Ovary (tissue), 9 donors: Measurements from ENCODE around the gene PADI2. TPM values are rescaled to one million over a fixed set of nuclear protein-coding genes. Genes with fewer than 3 reads are reported as not detected.

Experiments
- DNase-seq, 5 donors: peaks; one replicate each; pipeline ENCODE4 v3.0.0-alpha.2; 2019 to 2020
- H3K27ac ChIP-seq, 2 donors: fragments of 200-600 bp; one replicate each; pipeline versions ENCODE4 v1.5.1 to v1.8.0; 2019 to 2022
- H3K27me3 ChIP-seq: fragments of 200-600 bp; one replicate; pipeline ENCODE4 v1.8.0; 2022
- H3K36me3 ChIP-seq: fragments of 200-600 bp; sonication (generic); one replicate; pipeline ENCODE4 v1.5.1; 2019
- H3K4me1 ChIP-seq: one replicate; pipeline ENCODE4 v1.8.1; 2013; ENCODE audit warnings: mild to moderate bottlenecking, moderate library complexity; ENCODE audit not compliant: insufficient read depth
- H3K4me3 ChIP-seq: fragments of 200-600 bp; sonication (generic); one replicate; pipeline ENCODE4 v1.5.1; 2017
- H3K9me3 ChIP-seq, 2 donors: fragments of 200-600 bp in 1 of 2; sonication (generic) in 1 of 2; one replicate each; pipeline versions ENCODE4 v1.5.1 to v1.8.1; 2013 to 2019; ENCODE audit warnings: mild to moderate bottlenecking in 1 of 2, moderate library complexity in 1 of 2
- EP300 ChIP-seq: sonication (generic); formaldehyde crosslinking; IDR thresholded peaks from one replicate; pipeline ENCODE4 v1.6.1; 2017; ENCODE audit warnings: antibody characterized with exemption
- POLR2A ChIP-seq: fragments of 450-650 bp; IDR thresholded peaks from one replicate; pipeline ENCODE4 v1.6.1; 2017; ENCODE audit warnings: antibody characterized with exemption, mild to moderate bottlenecking, moderate library complexity
- WGBS, 3 donors: extraction: QIAGEN DNeasy Blood & Tissue Kit in 1 of 3; methylation state at CpG; one replicate each; pipeline versions ENCODE4 v1.1.5 to v1.1.7; 2013 to 2017; 5-methylcytosine and 5-hydroxymethylcytosine counted together
- intact Hi-C, 4 donors: fragments of 100-400 bp; cut with DNase I; formaldehyde crosslinking; loops; one replicate each; pipeline versions ENCODE4 v1.11.0 to v1.15.1; 2022 to 2023
- polyA plus RNA-seq, 2 donors: library from polyadenylated mRNA; stranded (reverse); fragments of 200-250 nt in 1 of 2; fragments of 350-450 nt in 1 of 2; fragmentation: Illumina TruSeq in 1 of 2; extraction: RNeasy Lipid Tissue Mini Kit (QIAGEN cat#74804) in 1 of 2; gene quantifications; one replicate each; pipeline ENCODE4 v1.2.3, GENCODE V29; 2013 to 2014
- total RNA-seq, 7 donors: library from RNA; depleted of rRNA in 2 of 7; stranded (reverse); fragments of >200 nt in 2 of 7; fragmentation: NEBNext Ultra II Directional in 3 of 7; extraction: Animal tissue kit (Norgen Biotek cat#: 25700) in 3 of 7; gene quantifications; one replicate each; pipeline versions ENCODE4 v1.1.0 to v1.2.4, GENCODE V29; 2016 to 2023
- TF ChIP-seq, protein P1 (sequence below), 3 donors: fragments of 450-650 bp in 2 of 3; fragments of 200-600 bp in 1 of 3; IDR thresholded peaks; one replicate each; pipeline versions ENCODE4 v1.5.1 to v1.8.0; 2016 to 2022; ENCODE audit warnings: antibody characterized with exemption in 3 of 3, mild to moderate bottlenecking in 1 of 3
- donor health status: DM: no; HTN: no; CAD: no; lungs with moderate emphysema.
- donor health status: DM: no; HTN: no; CAD: no.
- donor health status: Bipolar disorder and iron deficiency.
- donor health status: DM: yes; HTN: yes; CAD: no.
- donor health status: DM: no; HTN: no; CAD: no.
- donor health status: DM: yes; HTN: yes; CAD: no.

PADI2 gene
- total and polyA plus RNA-seq, 9 donors, result 0.07 to 5.2 (median 0.55) TPM

DNA sequence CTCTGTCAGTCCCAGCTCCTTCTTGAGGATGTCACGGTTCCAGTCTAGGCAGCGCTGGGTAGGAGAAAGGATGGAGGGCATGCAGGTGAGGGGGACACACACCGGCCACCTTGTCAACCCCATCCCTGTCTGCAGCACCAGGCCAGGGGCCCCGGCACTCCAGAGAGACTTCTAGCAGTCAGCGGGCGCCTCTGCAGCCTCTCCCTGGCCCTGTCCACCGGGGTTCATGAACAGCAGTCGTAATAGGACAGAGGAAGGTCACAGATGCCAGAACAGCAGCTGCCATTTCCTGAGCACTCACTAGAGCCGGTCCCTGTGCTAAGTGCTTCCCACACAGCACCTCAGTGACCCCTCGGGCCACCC is 49.1 kb downstream of the PADI2 start:
- Histone ChIP-seq H3K27me3 (no peaks in the 10 kb centered on the region), H3K27ac (no peak overlapping the region), H3K4me3 (no peak overlapping the region), H3K4me1 (no peaks in the 10 kb centered on the region), H3K9me3 (no peaks in the 10 kb centered on the region), H3K36me3 (no peaks in the 10 kb centered on the region)
- intact Hi-C loops, result no loop called here
- no peak for DNase-seq
- no peak for TF ChIP-seq EP300
- TF ChIP-seq, protein P1, sequence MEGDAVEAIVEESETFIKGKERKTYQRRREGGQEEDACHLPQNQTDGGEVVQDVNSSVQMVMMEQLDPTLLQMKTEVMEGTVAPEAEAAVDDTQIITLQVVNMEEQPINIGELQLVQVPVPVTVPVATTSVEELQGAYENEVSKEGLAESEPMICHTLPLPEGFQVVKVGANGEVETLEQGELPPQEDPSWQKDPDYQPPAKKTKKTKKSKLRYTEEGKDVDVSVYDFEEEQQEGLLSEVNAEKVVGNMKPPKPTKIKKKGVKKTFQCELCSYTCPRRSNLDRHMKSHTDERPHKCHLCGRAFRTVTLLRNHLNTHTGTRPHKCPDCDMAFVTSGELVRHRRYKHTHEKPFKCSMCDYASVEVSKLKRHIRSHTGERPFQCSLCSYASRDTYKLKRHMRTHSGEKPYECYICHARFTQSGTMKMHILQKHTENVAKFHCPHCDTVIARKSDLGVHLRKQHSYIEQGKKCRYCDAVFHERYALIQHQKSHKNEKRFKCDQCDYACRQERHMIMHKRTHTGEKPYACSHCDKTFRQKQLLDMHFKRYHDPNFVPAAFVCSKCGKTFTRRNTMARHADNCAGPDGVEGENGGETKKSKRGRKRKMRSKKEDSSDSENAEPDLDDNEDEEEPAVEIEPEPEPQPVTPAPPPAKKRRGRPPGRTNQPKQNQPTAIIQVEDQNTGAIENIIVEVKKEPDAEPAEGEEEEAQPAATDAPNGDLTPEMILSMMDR (IDR thresholded peaks at IDR 0.05), result no peak
- TF ChIP-seq POLR2A, result no peak
- WGBS, 3 donors, result 70 to 75% (median 71%) methylated on average over 10 of the region's 10 CpGs

DNA sequence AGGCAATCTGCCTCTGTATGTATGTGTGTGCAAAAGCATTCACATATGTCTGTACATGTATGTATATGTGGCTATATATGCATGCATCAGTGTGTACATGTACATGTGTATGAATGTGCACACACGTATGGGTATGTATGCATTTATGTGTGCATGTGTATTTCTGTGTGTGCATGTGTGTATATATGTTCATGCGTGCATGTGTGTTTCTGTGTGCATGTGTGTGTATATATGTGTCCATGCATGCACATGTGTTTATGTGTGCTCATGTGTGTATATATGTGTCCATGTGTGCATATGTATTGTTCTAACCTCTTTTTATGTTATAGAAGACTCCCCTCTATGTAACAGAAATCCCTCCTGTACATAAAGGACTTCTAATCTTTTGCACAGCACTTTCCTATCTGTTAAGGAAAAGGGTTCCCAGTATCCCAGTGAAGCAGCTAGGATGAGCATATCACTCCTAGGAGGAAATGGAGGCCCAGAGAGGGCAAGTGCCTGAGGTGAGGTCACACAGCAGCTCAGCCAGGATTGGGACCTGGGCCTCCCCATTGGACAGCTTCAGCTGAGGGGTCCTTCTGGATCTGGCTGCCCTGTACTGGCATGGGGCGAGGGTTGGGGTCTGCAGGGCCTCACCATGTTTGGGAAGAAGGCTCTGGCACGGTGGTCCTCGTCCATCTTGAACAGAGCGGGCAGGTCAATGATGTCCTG is 49.6 kb downstream of the PADI2 start:
- TF ChIP-seq, protein P1 (IDR thresholded peaks at IDR 0.05), result no peak
- no peak for TF ChIP-seq POLR2A
- no peak for TF ChIP-seq EP300
- no peak for DNase-seq
- H3K36me3 ChIP-seq, result no peaks in the 10 kb centered on the region
- no peaks in the 10 kb centered on the region for H3K9me3 ChIP-seq
- no peak overlapping the region for H3K4me3 ChIP-seq
- 90 to 93% (median 92%) methylated on average over 6 of the region's 6 CpGs for WGBS, 3 donors
- no peak overlapping the region for H3K27ac ChIP-seq
- intact Hi-C loops, result loop anchor here in 2 of 4 donors (10.0 kb wide), 2 partner anchors 55 to 165 kb away; no protein-coding TSS in a partner anchor
- no peaks in the 10 kb centered on the region for H3K4me1 ChIP-seq
- no peaks in the 10 kb centered on the region for H3K27me3 ChIP-seq

DNA sequence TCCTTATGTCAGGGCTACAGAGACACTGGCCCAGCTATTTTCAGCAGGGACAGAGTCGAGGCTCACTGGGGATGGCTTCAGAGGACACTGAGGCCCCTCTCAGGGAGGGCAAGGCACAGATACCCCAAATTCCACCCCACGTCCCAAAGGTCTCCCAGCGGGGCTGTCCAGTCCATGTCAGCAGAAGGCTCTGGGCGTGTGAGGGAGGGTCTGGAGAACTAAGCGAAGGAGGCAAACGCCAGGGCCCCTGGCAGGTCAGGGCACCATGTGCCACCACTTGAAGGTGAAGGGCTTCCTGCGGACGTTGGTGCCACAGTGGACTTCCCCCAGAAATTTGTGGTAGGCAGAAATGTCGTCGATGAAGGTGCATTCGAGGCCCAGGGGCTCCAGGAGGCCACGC is 50.5 kb downstream of the PADI2 start:
- intact Hi-C loops, result loop anchor here in 2 of 4 donors (10.0 kb wide), 2 partner anchors 56 to 166 kb away; no protein-coding TSS in a partner anchor

DNA sequence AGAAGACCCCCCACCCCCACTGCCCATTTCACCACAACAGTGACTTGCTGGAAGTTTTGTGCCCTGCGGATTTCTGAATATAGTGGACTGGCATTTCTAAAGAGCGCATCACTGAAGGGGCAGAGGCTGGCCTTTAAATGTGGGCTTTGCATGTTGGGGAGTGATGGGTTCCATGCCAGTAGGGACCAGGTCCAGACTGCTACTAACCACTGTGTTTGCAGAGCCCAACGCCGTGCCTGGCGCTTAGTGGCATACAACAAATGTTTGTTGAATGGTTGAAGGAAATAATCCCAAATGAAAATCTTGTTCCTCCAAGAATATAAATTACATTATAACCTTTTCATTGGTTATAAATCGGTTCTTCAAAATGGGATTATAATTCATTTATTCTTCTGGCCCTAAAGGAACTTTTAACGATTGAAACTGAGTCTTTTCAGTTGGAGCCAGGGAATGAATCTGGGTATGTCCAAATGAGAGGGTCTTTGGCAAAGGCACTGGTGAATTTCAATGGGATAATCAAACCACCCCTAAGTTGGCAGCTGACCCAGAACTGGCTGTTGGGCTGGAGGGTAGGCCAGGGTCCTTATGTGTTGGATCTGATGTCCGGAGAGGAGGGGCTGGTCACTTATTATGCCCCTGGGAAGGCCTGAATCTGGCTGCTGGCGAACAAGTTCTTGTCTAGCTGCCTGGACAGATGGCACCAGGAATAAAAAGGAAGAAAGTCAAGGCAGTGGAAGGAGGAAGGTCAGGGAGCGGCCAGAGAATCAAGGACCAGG is 51.6 kb downstream of the PADI2 start:
- no peak overlapping the region for H3K27ac ChIP-seq
- TF ChIP-seq EP300 (no peak), POLR2A (no peak)
- TF ChIP-seq, protein P1 (IDR thresholded peaks at IDR 0.05), result no peak
- H3K4me3 ChIP-seq, result no peak overlapping the region
- no peaks in the 10 kb centered on the region for H3K4me1 ChIP-seq
- intact Hi-C loops, result loop anchor here in 2 of 4 donors (10.0 kb wide), 2 partner anchors 57 to 167 kb away; no protein-coding TSS in a partner anchor
- 74 to 83% (median 78%) methylated on average over 10 of the region's 10 CpGs for WGBS, 3 donors
- H3K36me3 ChIP-seq, result no peaks in the 10 kb centered on the region
- DNase-seq, result no peak
- H3K9me3 ChIP-seq, result no peaks in the 10 kb centered on the region
- no peaks in the 10 kb centered on the region for H3K27me3 ChIP-seq

More for the DNA sequence above, 50.5 kb downstream of the PADI2 start:
- 71 to 83% (median 81%) methylated on average over 12 of the region's 12 CpGs for WGBS, 3 donors
- no peak overlapping the region for H3K4me3 ChIP-seq
- no peaks in the 10 kb centered on the region for H3K27me3 ChIP-seq
- no peak for DNase-seq
- H3K27ac ChIP-seq, result no peak overlapping the region
- no peaks in the 10 kb centered on the region for H3K9me3 ChIP-seq
- no peaks in the 10 kb centered on the region for H3K36me3 ChIP-seq
- H3K4me1 ChIP-seq, result no peaks in the 10 kb centered on the region
- no peak for TF ChIP-seq EP300
- TF ChIP-seq, protein P1 (IDR thresholded peaks at IDR 0.05), result no peak
- TF ChIP-seq POLR2A, result no peak
